Measurements from ENCODE around the gene KLHL35.

Gene KLHL35, protein sequence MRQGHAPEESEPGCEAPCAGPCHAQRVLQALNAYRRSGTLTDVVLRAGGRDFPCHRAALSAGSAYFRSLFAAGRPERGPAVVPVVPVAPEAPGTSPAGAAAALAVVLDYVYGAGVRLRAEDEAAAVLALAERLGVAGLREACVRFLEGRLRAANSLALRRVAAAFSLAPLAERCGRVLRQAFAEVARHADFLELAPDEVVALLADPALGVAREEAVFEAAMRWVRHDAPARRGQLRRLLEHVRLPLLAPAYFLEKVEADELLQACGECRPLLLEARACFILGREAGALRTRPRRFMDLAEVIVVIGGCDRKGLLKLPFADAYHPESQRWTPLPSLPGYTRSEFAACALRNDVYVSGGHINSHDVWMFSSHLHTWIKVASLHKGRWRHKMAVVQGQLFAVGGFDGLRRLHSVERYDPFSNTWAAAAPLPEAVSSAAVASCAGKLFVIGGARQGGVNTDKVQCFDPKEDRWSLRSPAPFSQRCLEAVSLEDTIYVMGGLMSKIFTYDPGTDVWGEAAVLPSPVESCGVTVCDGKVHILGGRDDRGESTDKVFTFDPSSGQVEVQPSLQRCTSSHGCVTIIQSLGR

GRCh38 chr11:75432911-75433321 is at the start of gene KLHL35:
TSS of gene KLHL35 (minus strand) at chr11:75433203. CDS start at chr11:75430629, 2,574 bp downstream.
- DNase-seq (ENCODE audit: low read depth in 3 of 3), result no peak

DNA sequence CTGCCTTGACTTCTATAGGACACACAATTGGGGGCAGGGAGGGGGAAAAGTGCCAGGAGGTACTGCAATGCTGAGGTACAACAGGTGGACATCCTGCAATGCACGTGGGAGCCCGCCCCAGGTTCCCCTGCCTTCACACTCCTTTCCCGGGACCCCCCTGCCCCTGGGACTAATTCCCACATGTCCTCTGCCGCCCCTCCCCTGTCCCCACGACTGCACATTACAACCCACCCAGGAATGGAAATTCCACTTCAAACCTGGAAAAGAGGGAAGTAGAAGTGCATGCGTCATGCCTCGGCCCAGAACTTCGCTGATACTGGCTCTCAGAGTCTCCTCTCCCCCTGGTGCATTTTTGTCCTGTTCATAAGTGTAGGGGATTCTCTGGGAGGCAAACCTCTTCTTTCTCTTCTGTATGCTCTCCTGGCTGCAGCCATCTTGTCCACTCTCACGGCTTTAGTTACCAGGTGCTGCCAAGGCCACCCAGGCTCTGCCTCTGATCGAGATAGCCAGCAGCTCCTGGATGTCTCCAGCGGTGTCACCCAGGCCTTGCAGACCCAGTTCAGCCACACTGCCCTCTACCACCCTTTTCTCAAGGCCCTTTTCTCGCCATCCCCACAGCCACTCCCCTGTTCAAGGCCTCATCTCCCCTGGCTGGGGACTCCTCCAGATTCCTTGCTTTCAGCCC is 49.1 kb upstream of the KLHL35 start:
- no peak for DNase-seq (ENCODE audit: low read depth in 3 of 3)

DNA sequence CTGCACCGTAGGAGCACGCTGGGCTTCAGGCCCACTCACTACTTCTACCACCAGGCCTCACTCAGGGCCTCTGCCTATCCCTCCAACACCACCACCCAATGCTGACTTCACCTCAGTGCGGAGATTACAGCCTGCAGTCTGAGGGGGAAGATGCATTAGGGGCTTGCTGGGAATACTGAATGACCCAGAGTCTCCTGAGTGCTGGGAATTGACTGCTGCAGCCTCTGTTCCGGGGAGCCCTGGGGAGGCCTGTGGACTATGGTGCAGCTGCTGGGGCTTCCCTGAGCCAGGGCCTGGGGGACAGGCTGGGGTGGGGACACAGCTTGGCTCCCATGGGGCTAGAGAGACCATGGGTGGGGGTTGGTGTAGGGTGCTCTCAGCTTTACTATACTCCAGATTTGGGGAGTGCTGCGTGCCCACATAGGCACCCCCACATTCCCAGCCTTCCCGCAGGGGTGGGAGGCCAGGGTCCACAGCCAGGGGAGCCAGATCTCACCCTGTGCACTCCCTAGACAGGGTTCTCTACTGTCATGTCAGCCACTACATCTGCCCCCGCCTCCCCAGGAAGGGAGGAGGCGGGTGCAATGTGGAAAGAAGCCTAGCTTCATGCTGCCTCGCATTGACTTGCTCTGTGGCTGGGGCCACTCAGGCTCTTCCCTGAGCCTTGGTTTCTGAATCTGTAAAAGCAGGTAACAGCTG is 48.4 kb upstream of the KLHL35 start:
- no peak for DNase-seq (ENCODE audit: low read depth in 3 of 3)

GRCh38 chr11:75480185-75481175 is 47.5 kb upstream of the KLHL35 start:
- DNase-seq (ENCODE audit: low read depth in 3 of 3), result no peak

- DNase-seq (ENCODE audit: low read depth in 3 of 3), result no peak
Measured at GRCh38 chr11:75479597-75480145, 46.7 kb upstream of the KLHL35 start.

GRCh38 chr11:75478783-75479596 is 46.0 kb upstream of the KLHL35 start:
- no peak for DNase-seq (ENCODE audit: low read depth in 3 of 3)

DNA sequence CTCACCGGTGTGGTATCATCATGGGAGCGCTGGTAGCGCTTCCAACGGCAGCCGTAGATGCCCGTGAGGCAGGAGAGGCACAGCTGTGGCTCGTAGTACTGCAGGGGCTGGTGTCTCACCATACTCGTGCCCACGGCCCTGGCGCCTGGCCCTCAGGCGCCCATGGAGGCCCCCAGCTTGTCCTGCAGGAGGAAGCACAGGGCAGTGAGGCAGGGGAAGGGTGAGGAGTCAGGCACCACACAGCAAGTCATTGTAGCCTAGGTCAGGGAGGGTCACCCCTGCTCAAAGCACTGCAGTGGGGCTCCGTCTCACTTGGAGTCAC is 44.6 kb upstream of the KLHL35 start:
- no peak for DNase-seq (ENCODE audit: low read depth in 3 of 3)

GRCh38 chr11:75476739-75477613 is 44.0 kb upstream of the KLHL35 start:
- DNase-seq (ENCODE audit: low read depth in 3 of 3), result no peak

DNA sequence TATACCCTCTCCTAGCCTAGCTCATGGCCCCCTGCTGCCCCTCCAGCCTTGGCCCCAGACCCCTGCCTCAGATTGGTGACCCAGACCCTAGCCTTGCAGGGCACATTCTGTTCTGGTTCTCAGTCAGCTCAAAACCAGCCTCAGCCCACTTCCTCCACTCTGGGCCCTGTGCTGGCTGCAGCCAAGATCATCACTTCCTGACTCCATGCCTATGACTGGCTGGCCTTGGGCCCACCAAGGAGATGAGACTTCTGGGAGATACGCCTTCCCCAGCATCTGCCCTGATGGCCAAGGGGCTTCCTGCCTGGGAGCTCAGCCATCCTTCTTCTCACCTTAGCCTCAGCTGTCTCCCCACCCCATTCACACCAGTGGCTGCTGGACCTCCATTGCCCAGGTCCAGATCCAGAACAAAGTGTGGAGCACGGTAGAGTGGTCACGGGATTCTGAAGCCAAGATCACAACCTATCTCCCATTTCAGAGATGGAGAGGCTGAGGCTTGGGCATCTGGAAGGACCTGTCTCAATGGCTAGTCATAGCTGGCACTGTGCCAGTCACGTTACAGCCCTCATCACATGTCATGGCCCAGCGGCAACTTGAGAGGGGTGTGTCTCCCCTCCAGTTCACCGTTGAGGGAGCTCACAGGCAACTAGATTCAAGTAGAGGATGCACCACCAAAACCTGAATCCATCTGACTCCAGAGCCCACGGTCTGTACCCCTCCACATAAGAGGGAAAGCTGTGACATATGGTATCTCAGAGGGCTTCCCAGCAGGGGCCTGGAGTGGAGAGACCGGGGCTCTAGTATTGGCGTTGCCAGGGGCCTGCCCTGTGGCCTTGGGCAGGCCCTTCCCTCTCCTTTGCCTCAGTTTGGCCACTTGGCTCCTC is 43.0 kb upstream of the KLHL35 start:
- DNase-seq (ENCODE audit: low read depth in 3 of 3), result peak in 1 of 3 experiments; percentile 18

DNA sequence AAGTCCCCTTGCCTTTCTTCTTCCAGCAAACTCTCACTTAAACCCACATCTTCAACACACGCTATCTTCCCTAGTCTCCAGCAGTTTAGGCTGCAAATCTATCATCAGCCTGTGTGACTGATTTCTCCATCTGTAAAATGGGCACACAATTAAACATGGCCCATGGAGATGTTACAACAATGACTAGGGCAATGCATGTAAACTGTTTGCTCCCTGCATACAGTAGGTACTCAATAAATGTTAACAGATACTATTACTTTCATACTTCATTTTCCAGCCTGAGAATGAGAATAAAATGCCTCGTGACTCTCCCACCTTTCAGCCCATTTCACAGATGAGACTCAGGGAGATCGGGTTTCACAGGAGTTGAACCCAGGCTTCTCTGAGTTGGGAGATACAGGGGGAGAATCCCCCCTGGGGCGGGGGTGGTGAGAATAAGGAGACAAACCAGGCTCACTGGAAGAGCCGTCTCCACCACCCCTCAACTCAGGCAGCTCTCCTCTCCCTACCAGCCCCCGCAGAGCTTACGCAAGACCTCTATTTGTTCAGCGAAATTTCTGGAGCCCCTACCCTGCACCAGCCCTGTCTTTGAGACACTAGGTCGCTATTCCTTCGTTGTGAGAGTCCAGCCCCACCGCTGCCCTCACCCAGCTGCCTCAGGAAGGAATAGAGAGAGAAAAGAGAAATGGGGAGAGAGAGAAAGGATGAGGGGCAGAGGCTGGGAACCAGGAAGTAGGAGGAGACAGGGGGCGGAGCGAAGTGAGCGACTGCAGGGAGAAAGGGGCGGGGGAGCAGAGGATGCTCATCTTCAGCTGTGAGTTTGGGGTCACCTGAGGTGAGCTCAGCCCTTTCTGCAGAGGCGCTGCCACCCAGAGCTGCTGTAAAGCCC is 42.1 kb upstream of the KLHL35 start:
- peak; percentile 9 to 58 (median 22) for DNase-seq (ENCODE audit: low read depth in 3 of 3)

DNA sequence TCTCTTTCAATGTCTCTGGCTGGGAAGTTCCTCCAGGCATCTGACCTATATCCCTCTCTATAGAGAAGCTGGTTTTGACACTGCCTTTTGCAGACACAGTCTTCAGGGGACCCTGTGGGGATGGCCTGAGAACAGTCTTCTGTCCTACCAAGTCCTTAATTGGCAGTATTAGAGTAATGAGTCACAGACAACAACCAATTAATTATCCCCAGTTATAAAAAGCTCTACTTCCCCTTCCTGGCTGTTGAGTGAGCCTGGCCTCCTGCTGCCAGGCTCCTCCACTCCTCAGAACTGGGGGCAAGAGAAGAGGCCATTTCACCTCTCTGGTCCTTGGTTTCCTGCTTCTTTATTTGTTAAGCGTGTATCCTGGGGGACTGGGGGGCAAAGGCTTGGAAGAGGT is 41.2 kb upstream of the KLHL35 start:
- no peak for DNase-seq (ENCODE audit: low read depth in 3 of 3)

DNA sequence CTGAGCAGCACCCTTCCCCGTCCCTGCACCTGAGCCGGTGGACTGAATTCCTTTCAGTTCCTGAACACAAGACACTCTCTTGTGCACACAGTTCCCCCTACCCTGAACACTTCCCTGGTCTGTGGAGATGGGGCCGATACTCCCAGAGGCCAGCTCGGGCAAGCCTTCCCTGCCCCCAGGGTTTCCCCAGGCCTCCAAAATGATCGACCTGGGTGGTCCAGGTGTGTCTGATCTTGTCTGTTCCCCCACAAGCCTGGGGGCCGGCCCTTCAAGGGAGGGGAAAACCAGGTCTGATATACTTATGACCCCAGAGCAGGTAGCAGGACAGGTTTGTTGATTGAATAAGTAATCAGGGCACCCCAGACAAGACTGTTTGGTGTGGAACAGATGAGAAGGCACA is 40.7 kb upstream of the KLHL35 start:
- no peak for DNase-seq (ENCODE audit: low read depth in 3 of 3)

GRCh38 chr11:75472081-75472732 is 39.2 kb upstream of the KLHL35 start:
- no peak for DNase-seq (ENCODE audit: low read depth in 3 of 3)

- DNase-seq (ENCODE audit: low read depth in 3 of 3), result no peak
Measured at GRCh38 chr11:75471176-75471973, 38.4 kb upstream of the KLHL35 start.

DNA sequence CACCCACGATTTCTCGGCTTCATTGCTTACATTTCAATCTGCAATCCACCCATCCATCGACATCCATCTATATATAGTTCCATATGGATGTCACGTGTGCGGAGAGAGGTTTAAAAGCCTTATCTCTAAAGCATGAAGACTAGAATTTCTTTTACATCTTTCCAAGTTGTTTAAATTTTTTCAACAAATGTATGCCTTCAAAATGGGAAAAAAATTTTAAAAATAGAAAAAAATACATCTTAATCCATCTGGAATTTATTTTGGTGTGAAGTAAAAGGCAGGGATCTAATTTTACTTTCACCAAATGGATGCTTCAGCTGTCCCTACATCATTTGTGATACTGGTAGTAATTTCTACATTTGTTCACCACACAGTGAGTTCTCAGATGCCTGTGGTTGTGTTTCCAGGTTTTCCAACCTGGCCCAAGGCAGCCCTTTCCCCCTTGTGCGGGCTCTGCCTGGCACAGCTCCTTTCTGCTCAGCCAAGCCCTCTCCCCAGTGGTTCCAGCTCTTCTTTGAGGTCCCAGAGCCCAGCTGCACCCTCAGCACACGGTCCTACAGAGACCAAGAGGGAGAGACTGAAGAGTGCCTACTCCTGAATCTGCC is 37.6 kb upstream of the KLHL35 start:
- no peak for DNase-seq (ENCODE audit: low read depth in 3 of 3)

Measured in stimulated activated CD4-positive, alpha-beta T cell treated with anti-CD3 and anti-CD28 coated beads, TNF-alpha, amount 100 ng/mL, for 24 hours (primary cell).